Activated CD4-positive, alpha-beta T cell treated with anti-CD3 and anti-CD28 coated beads, Interleukin-2, amount 50 U/mL, for 16 hours (primary cell): ENCODE data around the gene ADGRD2.
A peak's percentile ranks its signal among the peaks of the same experiment; 100 is the strongest.
"Not testable (repeated sequence)": the region's sequence is repeated elsewhere in the genome, so short reads cannot be mapped to it uniquely, and the experiment has no call there.

Experiments used
- DNase-seq: peaks from one replicate; pipeline ENCODE4 v3.0.0-alpha.2; 2020

ADGRD2 gene, protein sequence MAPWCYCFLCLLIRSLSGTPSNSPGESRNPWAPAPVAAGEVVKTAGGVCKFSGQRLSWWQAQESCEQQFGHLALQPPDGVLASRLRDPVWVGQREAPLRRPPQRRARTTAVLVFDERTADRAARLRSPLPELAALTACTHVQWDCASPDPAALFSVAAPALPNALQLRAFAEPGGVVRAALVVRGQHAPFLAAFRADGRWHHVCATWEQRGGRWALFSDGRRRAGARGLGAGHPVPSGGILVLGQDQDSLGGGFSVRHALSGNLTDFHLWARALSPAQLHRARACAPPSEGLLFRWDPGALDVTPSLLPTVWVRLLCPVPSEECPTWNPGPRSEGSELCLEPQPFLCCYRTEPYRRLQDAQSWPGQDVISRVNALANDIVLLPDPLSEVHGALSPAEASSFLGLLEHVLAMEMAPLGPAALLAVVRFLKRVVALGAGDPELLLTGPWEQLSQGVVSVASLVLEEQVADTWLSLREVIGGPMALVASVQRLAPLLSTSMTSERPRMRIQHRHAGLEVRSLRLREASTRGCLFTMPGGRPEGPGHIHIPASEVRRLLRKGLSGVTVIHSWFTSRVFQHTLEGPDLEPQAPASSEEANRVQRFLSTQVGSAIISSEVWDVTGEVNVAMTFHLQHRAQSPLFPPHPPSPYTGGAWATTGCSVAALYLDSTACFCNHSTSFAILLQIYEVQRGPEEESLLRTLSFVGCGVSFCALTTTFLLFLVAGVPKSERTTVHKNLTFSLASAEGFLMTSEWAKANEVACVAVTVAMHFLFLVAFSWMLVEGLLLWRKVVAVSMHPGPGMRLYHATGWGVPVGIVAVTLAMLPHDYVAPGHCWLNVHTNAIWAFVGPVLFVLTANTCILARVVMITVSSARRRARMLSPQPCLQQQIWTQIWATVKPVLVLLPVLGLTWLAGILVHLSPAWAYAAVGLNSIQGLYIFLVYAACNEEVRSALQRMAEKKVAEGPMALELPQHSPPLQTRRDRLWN

DNA sequence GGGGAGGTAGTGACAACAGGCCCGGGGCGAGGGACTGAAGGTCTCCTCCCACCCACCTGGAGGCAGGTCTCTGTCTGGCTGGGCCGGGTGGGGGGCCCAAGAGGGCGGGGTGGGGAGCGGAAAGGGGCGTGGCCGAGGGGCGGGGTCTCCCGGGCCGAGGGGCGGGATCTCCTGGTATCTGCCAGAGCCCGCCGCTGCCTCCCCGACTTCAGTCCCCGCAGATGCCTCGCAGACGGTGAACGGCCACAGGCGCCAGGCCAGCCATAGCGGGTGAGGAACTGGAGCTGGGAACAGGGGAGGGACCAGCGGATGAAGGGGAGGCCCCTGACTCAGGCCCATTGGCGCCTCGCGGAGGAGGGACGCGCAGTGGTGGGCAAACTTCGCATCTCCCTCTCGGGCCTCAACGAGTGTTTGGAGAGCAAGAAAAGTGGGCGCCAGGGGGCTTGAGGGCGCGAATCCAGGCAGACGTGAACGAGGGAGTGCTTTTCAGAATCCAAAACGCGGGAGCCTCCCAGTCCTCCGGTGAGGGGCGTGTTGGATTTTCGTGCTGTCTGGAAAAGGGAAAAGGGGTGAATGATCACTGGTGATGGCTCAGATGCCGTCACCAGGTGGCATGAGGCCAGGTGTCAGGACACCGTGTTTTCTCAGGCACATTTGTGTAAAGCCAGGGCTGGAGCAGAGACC is at the start of gene ADGRD2:
Gene ADGRD2, plus strand, starts transcription at position 211 of the 684 bp plus-strand sequence. CDS start 1,216 bp downstream, outside the sequence.
- DNase-seq: no peak

DNA sequence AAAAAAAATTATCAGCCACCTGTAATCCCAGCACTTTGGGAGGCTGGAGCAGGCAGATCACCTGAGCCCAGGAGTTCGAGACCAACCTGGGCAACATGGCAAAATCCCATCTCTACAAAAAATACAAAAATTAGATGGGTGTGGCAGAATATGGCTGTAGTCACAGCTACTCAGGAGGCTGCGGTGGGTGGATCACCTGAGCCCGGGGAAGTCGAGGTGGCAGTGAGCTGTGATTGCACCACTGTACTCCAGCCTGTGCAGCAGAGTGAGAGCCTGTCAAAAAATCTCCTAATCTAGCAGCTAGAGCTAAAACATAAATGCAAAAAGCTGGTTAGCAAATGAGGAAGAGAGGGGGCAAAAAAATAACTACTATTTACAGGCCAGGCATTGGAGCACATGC is 47.0 kb upstream of the ADGRD2 start:
- no peak for DNase-seq

DNA sequence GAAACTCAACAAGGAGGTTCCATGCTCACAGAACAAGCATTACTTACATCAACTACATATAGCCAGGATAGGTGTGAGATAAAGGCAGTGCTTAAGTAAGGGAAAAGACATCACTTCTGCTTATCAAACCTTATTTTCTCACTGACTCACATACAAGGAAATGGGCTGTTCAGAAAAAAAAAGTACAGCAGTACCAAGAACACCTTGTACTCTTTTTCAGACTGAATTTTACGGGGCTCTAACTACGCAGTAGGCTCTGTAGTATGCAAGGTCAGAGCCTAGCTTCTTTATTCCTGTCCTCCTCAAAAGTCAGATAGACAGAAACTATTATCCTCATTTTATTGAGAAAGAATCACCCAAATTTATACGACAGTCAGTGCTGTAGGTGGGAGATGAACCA is 40.8 kb upstream of the ADGRD2 start:
- no peak for DNase-seq

DNA sequence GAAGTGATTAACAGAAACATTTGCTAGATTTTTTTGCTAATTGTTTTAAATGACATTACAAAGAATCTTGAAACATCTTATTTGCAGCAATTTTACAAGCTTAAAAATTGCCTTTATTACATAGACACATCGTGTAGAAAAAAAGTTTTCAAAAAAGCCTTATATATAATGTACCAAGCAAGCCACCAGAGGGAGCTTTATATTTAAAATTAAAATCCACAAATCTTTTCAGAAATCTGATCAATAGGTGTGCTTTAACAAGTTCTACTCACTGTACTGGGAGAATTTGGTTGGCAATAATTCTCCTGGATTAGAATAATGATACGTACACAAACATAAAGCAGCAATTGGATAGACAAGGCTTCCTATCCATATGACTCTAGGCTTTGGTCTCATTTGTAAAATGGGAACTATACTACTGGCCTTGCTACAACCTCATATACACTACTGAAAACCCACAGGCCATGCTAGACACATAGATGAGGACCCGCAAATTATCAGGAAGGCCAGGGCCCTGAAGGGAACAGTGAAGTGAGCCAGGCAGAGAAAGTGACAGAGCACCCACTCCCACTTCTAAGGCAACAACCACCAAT is 39.8 kb upstream of the ADGRD2 start:
- DNase-seq: no peak

DNA sequence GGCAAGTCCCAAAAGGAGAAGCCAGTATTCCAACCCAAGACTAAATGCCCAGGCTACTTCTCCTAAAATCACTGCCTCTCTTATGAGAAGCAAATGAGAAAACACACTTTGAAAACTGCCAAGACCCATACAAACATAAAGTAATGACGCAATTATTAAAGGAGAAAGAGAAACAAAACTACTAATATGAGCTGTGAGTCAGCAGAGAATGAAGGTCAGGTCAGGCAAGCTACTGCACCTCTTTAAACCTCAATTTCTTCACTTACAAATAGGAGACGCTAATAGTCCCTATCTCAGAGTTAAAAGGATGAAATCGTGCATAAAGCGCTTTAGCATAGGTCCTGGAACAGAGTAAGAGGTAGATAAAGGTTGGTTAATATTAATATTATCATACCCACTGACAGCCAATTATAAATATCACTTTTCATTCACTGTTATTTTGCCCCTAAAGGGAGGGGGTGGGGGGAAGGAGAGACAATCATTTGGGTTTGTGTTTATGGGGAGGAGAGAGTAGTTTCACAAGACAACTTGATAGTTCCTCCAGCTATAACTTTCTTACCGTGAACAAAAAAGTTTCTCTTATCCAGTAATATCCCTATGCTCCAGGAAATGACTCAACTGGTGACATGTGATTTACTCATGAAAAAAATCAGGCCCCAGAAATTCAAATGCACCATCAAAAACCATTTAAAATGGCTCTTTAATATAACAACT is 38.6 kb upstream of the ADGRD2 start:
- no peak for DNase-seq

DNA sequence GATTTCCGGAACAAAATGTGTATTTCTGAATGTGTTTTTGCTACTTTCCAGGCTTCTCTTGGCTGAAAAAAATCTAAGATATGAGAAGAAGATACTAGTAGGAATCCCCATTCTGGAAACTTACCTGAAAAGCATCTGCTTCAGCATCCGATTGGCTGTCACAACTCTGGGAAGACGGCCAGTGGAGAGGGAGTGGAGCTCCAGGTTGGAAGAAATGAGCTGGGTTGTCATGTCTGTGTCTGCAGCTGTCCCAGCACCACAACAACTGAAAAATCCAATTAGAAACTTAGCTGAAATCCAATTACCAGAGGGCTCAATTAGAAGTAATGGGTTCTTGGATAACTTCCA is 38.0 kb upstream of the ADGRD2 start:
- no peak for DNase-seq

DNA sequence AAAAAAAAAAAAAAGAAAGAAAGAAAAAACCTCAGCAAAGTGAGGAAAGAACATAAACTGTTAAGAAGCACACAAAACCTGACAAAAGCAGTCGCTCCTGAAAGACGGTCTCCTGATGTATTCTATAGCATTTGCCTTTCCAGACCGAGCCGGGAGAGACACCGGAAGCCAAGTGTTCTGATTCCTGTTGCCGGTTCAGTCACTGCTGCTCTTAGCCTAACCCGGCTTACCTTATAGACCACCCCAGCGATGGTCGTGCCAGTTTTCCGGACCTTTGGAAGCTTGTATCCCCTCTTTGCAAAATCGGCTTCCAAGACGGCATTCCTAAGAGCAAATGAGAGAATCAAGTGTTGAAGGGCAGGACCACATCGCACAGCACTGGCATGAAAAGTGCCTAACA is 35.6 kb upstream of the ADGRD2 start:
- DNase-seq: no peak

DNA sequence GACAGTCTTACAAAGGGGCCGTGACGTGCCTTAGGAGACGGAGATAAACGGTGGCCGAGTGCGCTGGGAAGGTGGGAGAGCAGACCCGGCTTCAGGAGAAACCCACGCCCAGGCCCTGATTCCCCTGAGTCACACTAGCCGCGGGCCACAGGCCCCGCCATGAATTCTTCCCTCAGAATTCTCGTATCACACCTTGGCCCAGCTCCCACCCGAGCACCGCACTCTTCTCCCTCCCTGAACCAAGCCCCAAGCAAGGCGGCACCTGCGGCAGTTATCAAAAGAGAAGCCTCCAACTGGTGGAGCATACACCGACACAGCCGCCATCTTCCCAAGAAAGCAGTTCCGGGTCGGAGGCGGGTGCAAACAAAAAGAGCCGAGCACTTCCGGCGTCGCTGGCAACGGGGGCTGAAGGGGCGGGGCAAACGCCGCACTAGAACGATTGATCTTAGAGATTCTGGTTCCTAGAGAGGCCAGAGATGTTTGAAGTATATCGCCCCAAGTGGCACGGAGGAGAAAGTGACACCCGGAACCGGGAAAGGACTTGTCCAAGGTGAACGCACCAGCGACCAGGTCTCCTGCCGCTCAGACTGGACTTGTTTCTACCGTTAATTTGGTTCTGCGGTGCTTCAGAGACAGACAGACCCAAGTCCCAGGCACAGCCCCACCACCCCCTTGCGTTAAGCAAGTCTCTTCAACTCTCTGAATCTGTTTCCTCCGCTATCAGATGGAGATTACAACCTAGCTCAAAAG is 35.0 kb upstream of the ADGRD2 start, which contains the start of gene PSMB7:
Gene PSMB7, minus strand, starts transcription at position 341 of the 750 bp plus-strand sequence. Its CDS starts 17 bp downstream, at position 324.
- DNase-seq: peak; percentile 98

DNA sequence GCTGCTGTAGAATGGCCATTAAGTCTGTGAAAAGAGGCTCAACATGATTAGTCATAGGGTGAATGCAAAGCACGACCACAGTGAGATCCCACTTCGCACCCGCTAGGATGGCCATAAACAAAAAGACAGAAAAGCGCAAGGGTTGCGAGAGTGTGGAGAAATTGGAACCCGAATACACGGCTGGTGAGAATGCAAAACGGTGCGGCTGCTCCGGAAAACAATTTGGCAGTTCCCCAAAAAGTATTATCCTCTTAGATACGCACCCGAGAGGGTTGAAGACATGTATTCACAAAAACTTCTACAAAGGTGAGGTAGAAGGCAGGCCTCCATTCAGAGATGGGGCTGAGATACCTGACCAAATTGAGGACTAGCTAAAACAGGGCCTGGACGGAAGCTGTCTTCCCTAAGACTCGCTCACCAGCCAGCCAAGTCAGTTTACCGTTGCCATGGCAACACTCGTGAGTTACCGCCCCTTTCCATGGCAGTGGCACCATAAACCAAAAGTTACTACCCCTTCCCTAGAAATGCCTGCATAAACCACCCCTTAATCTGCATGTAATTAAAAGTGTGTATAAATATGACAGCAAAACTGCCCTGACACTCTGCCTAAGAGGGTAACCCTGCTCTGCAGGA is 34.3 kb upstream of the ADGRD2 start:
- no peak for DNase-seq

DNA sequence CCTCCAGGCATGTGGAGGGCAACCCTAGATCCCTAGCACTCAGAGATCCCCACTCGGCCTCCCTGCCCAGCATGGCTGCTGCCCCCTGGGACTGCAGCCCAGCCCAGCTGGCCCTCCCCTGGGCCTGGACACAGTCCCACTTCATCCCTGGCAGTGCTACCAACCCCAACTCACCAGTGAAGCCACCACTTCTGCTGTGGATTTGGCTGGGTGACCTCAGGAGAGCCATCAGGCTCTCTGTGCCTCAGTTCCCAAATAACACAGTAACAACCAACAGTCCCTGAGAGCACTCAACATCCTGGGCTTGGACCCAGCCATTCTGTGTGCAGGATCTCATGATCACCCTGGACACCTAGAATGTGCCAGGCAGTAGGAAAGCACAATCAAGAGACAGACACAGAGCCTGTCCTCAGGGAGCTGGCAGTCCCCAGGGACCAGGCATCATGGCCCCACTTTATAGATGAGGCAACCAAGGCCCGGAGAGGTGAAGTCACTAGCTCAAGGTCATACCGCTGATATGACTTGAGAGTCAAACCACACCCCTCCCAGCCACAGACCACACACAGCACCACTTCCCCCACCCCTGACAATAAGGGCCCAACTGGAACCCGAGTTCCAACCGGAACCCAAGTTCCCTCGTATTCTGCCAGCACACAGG is 30.3 kb upstream of the ADGRD2 start:
- no peak for DNase-seq

DNA sequence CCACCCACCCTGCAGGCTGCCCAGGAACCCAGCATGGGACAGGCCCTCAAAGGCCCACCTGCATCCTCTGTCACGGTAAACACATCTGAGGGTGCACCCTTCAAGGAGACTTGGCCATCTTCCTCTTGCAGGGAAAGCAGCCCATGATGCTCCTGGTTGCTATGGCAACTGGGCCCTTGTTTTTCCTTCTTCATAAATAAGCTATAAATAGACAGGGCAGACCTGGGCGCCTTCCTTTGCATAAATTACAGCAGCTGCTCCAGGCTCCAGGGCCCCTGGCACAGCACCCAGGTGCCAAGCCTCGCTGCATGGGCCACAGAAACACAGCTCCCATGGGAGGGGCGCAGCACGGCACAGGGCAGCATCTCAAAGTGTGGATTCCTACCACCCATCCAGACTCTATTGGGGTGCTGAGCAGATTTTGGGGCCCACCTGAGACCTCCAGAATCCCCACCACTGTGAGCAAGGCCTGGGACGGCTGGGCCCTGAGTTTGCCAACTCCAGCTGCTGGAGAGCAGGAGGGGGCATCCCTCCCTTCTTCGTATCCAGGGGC is 29.2 kb upstream of the ADGRD2 start:
- no peak for DNase-seq

DNA sequence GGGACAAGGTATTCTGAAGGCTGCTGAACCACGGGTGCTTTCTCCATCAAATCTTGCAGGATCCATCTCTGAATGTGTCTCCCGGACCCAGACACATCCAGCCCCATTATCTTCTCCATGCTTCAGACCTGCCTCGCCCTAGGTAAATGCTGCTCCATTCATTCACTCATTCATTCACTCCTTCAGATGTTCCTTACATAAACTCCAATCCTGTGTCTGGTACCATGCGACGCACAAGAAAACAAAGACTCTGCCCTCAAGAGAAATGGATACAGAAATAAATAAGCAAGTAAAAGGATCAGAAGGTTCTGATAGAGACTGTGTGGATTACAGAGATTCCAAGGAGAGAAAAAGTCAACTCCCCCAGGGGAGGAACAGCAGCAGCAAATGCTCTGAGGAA is 27.1 kb upstream of the ADGRD2 start:
- no peak for DNase-seq

DNA sequence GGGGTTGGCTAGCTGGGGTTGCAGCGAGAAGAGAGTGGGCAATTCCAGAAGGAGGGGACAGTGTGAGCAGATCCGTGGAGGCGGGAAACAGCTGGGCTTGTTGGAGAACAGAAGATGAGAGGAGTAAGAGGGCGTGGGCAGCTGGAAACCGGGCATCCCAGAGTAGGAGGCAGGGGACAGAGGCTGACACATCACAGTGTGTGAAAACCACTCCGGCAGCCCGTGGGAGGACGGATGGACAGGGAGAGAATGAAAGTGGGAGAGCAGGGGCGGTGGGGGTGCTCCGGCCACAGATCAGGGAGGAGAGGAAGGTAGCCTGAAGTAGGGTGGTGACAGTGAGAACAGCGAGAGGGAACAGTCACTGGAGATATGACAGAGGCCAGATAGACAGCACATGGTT is 26.7 kb upstream of the ADGRD2 start:
- DNase-seq: no peak

DNA sequence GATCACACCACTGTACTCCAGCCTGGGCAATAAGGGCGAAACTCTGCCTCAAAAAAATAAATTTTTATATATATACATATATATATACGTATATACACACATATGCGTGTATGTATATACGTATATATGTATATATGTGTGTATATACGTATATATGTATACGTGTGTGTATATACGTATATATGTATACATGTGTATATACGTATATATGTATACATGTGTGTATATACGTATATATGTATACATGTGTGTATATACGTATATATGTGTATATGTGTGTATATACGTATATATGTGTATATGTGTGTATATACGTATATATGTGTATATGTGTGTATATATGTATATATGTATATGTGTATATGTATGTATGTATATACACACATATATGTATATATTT is 24.5 kb upstream of the ADGRD2 start:
- DNase-seq: not testable (repeated sequence)

DNA sequence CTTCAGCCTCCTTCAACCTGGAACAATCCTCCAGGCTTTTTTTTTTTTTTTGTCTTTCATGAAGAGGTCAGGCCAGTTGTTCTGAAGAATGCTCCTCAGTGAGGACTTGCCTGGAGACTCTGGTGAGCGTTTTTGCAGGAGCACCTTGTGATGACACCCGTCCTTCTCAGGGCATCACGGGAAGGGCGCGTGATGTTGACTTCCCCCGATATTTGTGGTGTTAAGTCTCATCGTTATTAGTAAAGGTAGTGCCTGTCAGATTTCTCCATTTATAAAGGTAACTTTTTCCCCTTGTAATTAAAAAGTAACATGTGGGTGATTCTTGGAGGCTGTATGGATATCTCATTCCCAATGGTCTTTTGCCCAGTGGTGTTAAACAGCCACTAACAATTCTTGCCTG is 23.9 kb upstream of the ADGRD2 start:
- no peak for DNase-seq

DNA sequence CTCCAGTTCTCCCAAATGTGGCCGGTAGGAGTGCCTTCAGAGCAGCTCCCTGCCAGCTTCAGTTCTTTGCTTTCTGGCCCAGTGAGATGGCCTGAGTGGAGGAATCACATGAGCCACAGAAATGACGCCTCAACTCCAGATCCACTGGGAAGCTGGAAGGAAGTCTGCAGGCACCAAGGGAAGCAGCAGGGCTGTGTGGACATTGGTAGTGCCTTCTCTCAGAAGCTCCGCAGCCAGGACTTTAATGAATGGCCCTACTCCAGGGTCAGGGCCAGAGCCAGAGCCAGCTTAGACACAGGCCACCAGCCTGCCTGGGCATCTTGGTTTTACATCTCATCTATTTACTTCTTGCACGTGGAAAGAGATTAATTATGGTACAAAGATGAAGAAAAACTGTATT is 23.0 kb upstream of the ADGRD2 start:
- no peak for DNase-seq

DNA sequence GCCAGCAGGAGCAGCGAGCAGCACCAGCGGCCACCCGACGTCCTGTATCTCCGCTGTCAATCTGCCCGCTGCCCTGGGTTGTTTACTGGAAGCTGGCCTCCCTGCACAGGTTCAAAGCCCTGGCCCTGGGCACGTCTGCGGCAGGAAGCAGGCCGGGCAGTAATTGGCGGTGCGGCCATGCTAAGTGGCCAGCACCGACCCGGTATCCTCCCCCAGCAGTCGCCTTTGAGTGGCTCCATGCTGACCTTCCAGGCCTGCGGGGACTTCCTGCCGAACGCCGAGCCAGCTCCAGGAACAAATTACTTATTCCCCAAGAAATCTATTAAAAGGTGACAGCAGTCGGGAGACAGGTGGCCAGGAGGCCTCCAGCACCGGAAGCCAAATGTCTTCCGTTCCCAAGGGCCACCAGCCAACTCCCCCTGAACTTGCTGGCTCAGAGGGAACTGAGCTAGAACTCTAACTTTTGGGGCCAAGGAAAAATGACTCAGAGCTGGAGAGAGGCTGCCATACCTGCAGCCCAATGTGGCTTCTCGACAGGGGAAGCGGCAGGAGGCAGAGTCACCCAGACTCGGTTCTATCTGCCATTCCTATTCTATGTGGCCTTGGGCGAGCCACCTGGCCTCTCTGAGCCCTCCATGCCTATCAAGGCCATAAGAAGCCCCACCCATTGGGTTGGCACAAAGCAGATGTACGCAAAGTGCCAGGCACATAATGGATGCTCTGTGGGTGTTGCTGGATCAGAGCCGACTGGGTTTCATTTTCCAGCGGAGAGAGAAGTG is 21.3 kb upstream of the ADGRD2 start:
- no peak for DNase-seq

DNA sequence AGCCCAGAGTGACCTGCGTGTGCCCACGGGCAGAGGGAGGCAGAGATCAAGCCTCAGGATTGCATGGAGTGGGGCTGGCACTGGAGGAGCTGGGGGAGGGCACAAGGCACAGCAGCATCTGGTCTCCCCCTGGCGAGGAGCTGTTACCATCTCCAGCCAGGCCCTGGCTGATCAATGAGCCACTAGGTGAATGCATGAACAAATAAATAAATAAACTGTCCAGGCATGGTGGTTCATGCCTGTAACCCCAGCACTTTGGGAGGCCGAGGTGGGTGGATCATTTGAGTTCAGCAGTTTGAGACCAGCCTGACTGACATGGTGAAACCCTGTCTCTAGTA is 20.8 kb upstream of the ADGRD2 start:
- DNase-seq: no peak

DNA sequence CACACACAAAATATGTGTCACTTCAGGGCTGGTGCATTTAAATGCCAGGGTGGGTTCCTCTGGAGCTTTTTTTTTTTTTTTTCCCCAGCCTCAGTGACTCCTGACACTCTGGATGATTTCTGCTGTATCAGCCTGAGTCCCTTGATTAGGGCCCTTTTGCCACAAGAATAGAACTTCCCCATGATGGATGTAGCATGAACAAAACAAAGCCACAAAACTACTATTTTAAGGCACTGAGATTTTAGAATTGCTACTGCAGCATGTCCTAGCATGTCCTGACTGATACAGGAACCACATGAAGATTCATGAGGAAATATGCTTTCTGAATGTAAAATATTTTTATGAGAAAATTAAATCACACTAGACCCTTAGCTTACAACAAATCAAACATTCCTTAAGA is 13.9 kb upstream of the ADGRD2 start:
- DNase-seq: no peak
